Measurements from ENCODE around the gene TMEM266.

Gene TMEM266

GRCh38 chr15:76201536-76202255 is 141.9 kb downstream of the TMEM266 start:
- Histone ChIP-seq H3K27ac (no peak overlapping the region), H3K4me3 (no peak overlapping the region)
- no peak for TF ChIP-seq CTCF (IDR thresholded peaks at IDR 0.05)
- DNase-seq (ENCODE audit: low spot score): no peak

- no peak for TF ChIP-seq CTCF (IDR thresholded peaks at IDR 0.05)
- no peak overlapping the region for H3K27ac ChIP-seq
- no peak overlapping the region for H3K4me3 ChIP-seq
- DNase-seq (ENCODE audit: low spot score): peak; percentile 70
Observed at GRCh38 chr15:76203346-76204108, 143.7 kb downstream of the TMEM266 start.

GRCh38 chr15:76204109-76204845 is 144.5 kb downstream of the TMEM266 start:
- peak; percentile 50 for DNase-seq (ENCODE audit: low spot score)
- no peak overlapping the region for H3K27ac ChIP-seq
- no peak for TF ChIP-seq CTCF (IDR thresholded peaks at IDR 0.05)
- no peak overlapping the region for H3K4me3 ChIP-seq

GRCh38 chr15:76204916-76205460 is 145.2 kb downstream of the TMEM266 start:
- DNase-seq (ENCODE audit: low spot score): peak; percentile 66
- Histone ChIP-seq H3K27ac (no peak overlapping the region), H3K4me3 (no peak overlapping the region)
- no peak for TF ChIP-seq CTCF (IDR thresholded peaks at IDR 0.05)

- no peak for TF ChIP-seq CTCF (IDR thresholded peaks at IDR 0.05)
- DNase-seq (ENCODE audit: low spot score): no peak
Observed at GRCh38 chr15:76206325-76206976, 146.7 kb downstream of the TMEM266 start.

GRCh38 chr15:76208084-76208785 is 148.4 kb downstream of the TMEM266 start:
- no peak for DNase-seq (ENCODE audit: low spot score)
- no peak overlapping the region for H3K4me3 ChIP-seq
- no peak overlapping the region for H3K27ac ChIP-seq
- no peak for TF ChIP-seq CTCF (IDR thresholded peaks at IDR 0.05)

More at GRCh38 chr15:76206325-76206976, 146.7 kb downstream of the TMEM266 start:
- H3K4me3 ChIP-seq: no peak overlapping the region
- H3K27ac ChIP-seq: no peak overlapping the region
